MV-4-11 (cell line): ENCODE measurements around the gene TPK1.
"Not testable (repeated sequence)": the region's sequence is repeated elsewhere in the genome, so short reads cannot be mapped to it uniquely, and the experiment has no call there.

Experiments
- DNase-seq: peaks from one replicate; lab custom pipeline; 2025; lab: John Stamatoyannopoulos, UW

TPK1 gene

GRCh38 chr7:144822223-144822622 is 13.6 kb downstream of the TPK1 start:
- no peak for DNase-seq

- DNase-seq: no peak
These were observed 14.8 kb downstream of the TPK1 start for GRCh38 chr7:144821067-144821466.

GRCh38 chr7:144820552-144820951 is 15.3 kb downstream of the TPK1 start:
- no peak for DNase-seq

GRCh38 chr7:144819566-144819965 is 16.3 kb downstream of the TPK1 start:
- no peak for DNase-seq

- no peak for DNase-seq
These were observed 17.3 kb downstream of the TPK1 start for GRCh38 chr7:144818511-144818910.

- no peak for DNase-seq
These were observed 18.9 kb downstream of the TPK1 start for GRCh38 chr7:144817001-144817400.

- no peak for DNase-seq
These were observed 21.6 kb downstream of the TPK1 start for GRCh38 chr7:144814299-144814698.

GRCh38 chr7:144812379-144813283 is 23.2 kb downstream of the TPK1 start:
- DNase-seq: peak; percentile 41

GRCh38 chr7:144805627-144806239 is 30.1 kb downstream of the TPK1 start:
- no peak for DNase-seq

GRCh38 chr7:144800678-144801436 is 35.0 kb downstream of the TPK1 start:
- not testable (repeated sequence) for DNase-seq

- no peak for DNase-seq
These were observed 38.9 kb downstream of the TPK1 start for GRCh38 chr7:144796919-144797318.

- no peak for DNase-seq
These were observed 43.8 kb downstream of the TPK1 start for GRCh38 chr7:144792050-144792449.

GRCh38 chr7:144791488-144791887 is 44.4 kb downstream of the TPK1 start:
- DNase-seq: no peak

GRCh38 chr7:144787127-144787526 is 48.7 kb downstream of the TPK1 start:
- DNase-seq: no peak

- DNase-seq: no peak
These were observed 49.3 kb downstream of the TPK1 start for GRCh38 chr7:144786522-144786921.

- no peak for DNase-seq
These were observed 49.8 kb downstream of the TPK1 start for GRCh38 chr7:144786079-144786478.

GRCh38 chr7:144785521-144785920 is 50.3 kb downstream of the TPK1 start:
- DNase-seq: no peak

GRCh38 chr7:144784943-144785342 is 50.9 kb downstream of the TPK1 start:
- no peak for DNase-seq

- no peak for DNase-seq
These were observed 51.4 kb downstream of the TPK1 start for GRCh38 chr7:144784441-144784840.

GRCh38 chr7:144782883-144783282 is 53.0 kb downstream of the TPK1 start:
- no peak for DNase-seq

- peak; percentile 28 for DNase-seq
These were observed 55.7 kb downstream of the TPK1 start for GRCh38 chr7:144780071-144780608.

GRCh38 chr7:144777889-144778288 is 58.0 kb downstream of the TPK1 start:
- DNase-seq: not testable (repeated sequence)
